22Rv1 (cell line): Measurements from ENCODE around the gene CD48.

ENCODE experiments used
- CTCF ChIP-seq: fragments of 450-650 bp; IDR thresholded peaks from 2 replicates; pipeline ENCODE4 v1.5.1; 2017; ENCODE audit warnings: mild to moderate bottlenecking
- ZFX ChIP-seq: fragments of 450-650 bp; IDR thresholded peaks from 2 replicates; pipeline ENCODE4 v1.6.1; 2017; ENCODE audit warnings: antibody characterized with exemption, borderline replicate concordance

- TF ChIP-seq CTCF = no peak
- no peak for TF ChIP-seq ZFX
These were observed 29.5 kb upstream of the CD48 start for GRCh38 chr1:160741092-160741501.
